ENCODE results near the gene COMT. TPM values are rescaled to one million over a fixed set of nuclear protein-coding genes. Genes with fewer than 3 reads are reported as not detected.
A peak's percentile ranks its signal among the peaks of the same experiment; 100 is the strongest.

The COMT gene
- total and polyA plus RNA-seq, 9 of the 15 experiments (the other 6 are each of a cell fraction or from before 2014, with no cell fraction given) = 12.5 to 351 (median 155) TPM

GRCh38 chr22:20009582-20010306, 68.2 kb downstream of the COMT start (continued):
- TF ChIP-seq SLC30A9 (CRISPR knock-in tag; IDR thresholded peaks at IDR 0.05) = no peak
- TF ChIP-seq ZC3H4 (CRISPR knock-in tag; IDR thresholded peaks at IDR 0.05; ENCODE audit: borderline replicate concordance) = no peak
- TF ChIP-seq ZNF644 (tag; IDR thresholded peaks at IDR 0.05; ENCODE audit: low read depth) = no peak
- TF ChIP-seq ASH1L (IDR thresholded peaks at IDR 0.05; ENCODE audit: borderline replicate concordance, low read depth, partially characterized antibody) = no peak
- TF ChIP-seq ZNF79 (CRISPR knock-in tag; IDR thresholded peaks at IDR 0.05; ENCODE audit: low read depth) = no peak
- no peak for TF ChIP-seq RFX7 (CRISPR knock-in tag; IDR thresholded peaks at IDR 0.05)
- TF ChIP-seq ZNF41 (CRISPR knock-in tag; conservative IDR thresholded peaks at IDR 0.05) = 0 out of 2 replicates have a peak, but pooled peaks have one; percentile 20
- no peak for TF ChIP-seq CEBPB (tag; IDR thresholded peaks at IDR 0.05)
- no peak for TF ChIP-seq TFAM (CRISPR knock-in tag; conservative IDR thresholded peaks at IDR 0.05)
- no peak for TF ChIP-seq NELFE (IDR thresholded peaks at IDR 0.05; ENCODE audit: insufficient read depth, insufficient read length)
- TF ChIP-seq L3MBTL2 (IDR thresholded peaks at IDR 0.05) = no peak
- no peak for TF ChIP-seq CREM (IDR thresholded peaks at IDR 0.05; ENCODE audit: low read depth)
- no peak for TF ChIP-seq ZNF655 (CRISPR knock-in tag; IDR thresholded peaks at IDR 0.05)
- peak; percentile 46 for TF ChIP-seq ETS2 (tag; IDR thresholded peaks at IDR 0.05; ENCODE audit: borderline replicate concordance, poor library complexity, severe bottlenecking)
- TF ChIP-seq MLLT1 (IDR thresholded peaks at IDR 0.05) = no peak
- TF ChIP-seq ZNF3 (CRISPR knock-in tag; IDR thresholded peaks at IDR 0.05) = no peak
- TF ChIP-seq ZNF512 (tag; IDR thresholded peaks at IDR 0.05) = no peak
- TF ChIP-seq SMAD4 (CRISPR knock-in tag; conservative IDR thresholded peaks at IDR 0.05) = peak; percentile 27; the same call in 1 of the 2 replicates
- peak; percentile 42 for TF ChIP-seq E2F1 (CRISPR knock-in tag; IDR thresholded peaks at IDR 0.05)
- TF ChIP-seq PURB (CRISPR knock-in tag; IDR thresholded peaks at IDR 0.05; ENCODE audit: low read depth) = no peak
- TF ChIP-seq RBM14 (IDR thresholded peaks at IDR 0.05; ENCODE audit: borderline replicate concordance, insufficient read depth, low read depth, low read length) = no peak
- TF ChIP-seq DNMT1 (IDR thresholded peaks at IDR 0.05) = no peak
- no peak for TF ChIP-seq FOXJ2 (tag; IDR thresholded peaks at IDR 0.05)
